ENCODE measurements around the gene DPPA2.
"Not testable (repeated sequence)": the region's sequence is repeated elsewhere in the genome, so short reads cannot be mapped to it uniquely, and the experiment has no call there.

DPPA2 gene, protein sequence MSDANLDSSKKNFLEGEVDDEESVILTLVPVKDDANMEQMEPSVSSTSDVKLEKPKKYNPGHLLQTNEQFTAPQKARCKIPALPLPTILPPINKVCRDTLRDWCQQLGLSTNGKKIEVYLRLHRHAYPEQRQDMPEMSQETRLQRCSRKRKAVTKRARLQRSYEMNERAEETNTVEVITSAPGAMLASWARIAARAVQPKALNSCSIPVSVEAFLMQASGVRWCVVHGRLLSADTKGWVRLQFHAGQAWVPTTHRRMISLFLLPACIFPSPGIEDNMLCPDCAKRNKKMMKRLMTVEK

DNA sequence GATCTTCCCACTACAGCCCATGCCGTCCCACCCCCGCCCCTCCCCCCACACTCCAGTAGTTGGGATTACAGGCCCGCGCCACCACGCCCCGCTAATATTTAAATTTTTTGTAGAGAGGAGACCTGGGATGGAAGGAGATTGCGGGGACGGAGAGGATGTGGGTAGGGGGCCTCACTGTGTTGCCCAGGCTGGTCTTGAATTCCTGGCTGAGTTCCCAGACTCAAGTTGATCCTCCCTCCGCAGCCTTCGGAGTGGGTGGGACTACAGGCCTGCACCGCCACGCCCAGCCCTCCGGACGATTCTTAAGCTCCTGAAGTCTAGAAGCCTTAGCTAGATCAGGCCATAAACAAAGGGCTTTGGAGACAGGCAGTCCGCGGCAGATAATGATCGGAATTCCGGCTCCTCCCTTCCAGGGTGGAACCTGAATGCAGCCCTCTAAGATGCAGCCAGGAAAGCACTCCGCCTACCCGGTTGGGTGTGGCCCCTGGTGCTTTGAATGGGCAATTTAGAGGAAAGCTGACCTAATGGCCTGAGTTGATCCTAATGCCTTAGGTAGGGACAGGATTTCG, at the start of gene DPPA2:
TSS of gene DPPA2 (minus strand) at position 356 of the 569 bp plus-strand sequence. CDS start 1,975 bp downstream, outside the sequence.
- DNase-seq, result no peak

DNA sequence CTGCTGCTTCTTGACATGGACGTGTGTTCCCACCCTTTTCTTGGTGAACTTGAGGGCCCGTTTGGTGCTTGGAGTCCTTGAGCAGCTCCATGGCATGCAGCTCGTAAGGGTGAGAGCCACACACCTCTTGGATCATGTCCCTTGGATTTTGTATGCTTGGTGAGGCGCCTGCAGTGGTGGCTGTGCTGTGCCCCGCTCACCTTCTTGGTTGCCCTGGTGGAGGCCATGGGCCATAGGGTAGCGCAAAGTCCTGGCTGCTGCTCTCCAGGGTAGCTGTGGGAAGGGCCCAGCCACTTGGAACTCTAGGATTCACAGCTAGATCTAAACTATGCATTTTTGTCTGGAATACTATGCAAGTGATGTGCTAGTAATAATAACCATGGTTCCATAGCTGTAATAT, 47.8 kb upstream of the DPPA2 start:
- no peak for DNase-seq

DNA sequence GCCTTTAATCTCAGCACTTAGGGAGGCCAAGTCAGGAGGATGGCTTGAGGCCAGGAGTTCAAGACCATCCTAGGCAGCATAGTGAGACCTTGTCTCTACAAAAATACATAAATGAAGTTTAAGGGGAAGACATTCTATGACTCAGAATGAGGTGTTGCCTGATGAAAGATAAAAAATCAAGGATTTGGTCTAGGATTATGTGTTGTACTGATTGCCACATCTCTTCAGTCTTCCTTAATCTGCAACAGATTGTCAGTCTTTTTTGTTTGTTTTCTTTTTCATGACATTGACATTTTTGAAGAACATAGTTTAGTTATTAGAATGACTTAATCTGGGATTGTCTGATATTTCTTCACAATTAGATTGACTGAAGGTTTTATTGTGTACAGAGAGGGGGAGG, 47.3 kb upstream of the DPPA2 start:
- DNase-seq, result no peak

- no peak for DNase-seq
Measured at GRCh38 chr3:109362823-109363222, 46.5 kb upstream of the DPPA2 start.

GRCh38 chr3:109358809-109359208, 42.5 kb upstream of the DPPA2 start:
- not testable (repeated sequence) for DNase-seq

- no peak for DNase-seq
Measured at GRCh38 chr3:109356442-109357155, 40.3 kb upstream of the DPPA2 start.

DNA sequence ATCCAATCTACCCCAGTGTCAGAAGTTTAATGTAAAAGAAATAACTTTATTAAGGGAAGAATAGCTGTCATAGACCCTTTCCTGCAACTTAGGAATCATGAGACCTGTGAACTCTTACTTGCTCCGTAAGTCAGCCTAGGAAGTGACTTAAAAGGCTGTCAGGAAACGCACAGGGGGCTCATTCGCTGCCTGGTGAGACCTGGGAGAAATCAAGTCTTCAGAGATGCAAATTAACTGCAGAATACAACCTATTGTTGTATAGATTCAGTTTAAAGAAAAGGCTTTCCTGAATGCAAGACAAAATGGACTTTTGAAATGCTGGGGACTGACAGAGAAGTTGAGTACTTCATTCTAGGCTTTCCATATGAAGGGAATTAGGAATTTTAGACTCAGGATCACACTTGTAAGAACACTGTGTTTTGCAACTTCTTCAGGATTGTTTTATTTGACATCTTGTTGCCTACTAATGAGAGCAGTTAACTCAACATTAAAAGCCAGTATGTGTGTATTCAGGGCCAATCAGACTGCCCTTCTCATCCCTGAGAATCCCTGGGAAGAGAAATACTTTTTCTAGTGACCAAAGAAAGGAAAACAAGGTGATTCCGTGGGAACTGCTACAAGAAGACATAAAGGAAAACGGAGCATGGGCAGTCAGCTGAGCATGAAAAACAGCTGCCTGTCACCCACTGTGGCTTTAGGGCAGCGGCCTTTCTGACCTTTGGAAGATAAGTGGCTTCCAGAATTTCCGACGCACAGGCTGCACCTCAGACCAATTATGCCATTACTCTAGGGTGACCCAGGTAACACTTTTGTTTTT, 39.5 kb upstream of the DPPA2 start:
- DNase-seq, result no peak

DNA sequence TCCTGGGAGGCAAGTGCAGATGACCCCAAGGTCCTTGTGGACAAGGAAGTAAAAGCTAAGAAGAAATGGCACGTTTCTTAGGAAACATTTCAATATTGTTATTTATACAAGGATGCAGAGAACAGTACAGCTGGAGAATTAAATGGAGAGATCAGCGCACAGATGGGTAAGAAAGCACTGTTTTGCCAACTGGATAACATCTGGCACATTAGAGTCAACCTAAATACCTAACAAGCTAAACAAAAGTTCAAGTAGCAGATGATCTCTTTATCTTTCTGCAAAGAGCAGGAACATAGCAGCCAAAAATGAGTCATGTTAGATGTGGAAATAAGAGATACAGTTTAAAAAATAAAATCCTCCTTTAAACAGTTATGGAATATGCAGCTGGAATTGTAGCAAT, 36.7 kb upstream of the DPPA2 start:
- DNase-seq, result no peak

DNA sequence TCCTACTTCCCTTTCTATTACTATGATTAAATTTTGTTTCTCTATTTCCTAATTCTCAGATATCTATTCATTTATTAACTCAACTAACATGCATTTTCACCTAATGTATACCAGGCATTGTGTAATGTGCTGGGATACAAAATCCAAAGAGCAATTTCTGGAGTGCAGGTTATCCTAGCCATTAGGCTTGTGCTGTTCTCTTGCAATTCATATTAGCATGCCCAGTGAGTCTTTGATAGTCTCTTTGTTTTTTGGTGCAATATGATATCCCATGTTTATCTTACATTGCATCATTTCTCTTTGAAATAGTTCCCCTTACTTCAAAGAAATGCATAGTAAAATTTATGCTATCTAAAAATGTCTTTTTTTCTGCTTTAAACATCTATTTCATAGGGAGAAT, 34.9 kb upstream of the DPPA2 start:
- no peak for DNase-seq

DNA sequence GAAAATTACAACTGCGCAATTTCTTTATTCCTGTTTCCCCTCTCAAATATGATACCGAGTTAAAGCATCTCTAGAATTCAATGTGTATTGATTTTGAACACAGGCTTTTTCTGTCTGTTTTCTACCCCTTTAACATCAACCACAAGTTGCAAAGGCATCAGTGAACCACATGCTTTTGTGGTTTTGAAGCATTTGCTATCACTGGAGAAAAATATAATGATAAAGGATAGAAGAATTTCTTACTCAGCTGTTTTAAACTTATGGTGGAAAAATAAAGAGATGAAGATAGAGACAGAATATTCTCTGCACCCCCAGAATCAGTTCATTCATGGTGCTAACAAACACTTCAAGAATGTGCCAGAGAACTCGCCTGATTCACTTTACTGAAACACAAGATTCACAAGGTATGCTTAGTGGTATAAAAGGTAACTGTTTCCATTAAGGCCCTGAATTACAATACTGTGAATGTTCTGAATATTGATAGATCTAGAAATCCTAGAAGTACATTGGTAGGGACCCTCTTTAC, 30.5 kb upstream of the DPPA2 start:
- DNase-seq, result no peak

DNA sequence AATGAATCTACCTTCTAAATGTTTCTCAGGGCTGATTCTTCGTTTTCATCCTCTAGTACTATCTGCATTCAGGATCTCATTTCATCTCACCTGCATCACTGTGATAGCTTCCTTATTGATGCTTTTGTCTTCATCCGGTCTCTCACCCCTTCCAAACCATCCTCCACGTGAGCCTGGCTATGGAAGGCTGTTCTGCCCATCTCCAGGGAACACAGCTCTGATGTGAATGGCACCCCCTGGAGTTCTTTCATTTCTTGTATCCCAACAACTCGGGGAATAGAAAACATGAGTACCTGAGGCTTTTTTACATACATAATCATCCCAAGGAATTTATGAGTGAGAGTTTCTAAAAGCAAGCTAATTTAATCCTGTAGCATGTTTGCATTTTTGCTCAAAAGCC, 29.8 kb upstream of the DPPA2 start:
- no peak for DNase-seq

DNA sequence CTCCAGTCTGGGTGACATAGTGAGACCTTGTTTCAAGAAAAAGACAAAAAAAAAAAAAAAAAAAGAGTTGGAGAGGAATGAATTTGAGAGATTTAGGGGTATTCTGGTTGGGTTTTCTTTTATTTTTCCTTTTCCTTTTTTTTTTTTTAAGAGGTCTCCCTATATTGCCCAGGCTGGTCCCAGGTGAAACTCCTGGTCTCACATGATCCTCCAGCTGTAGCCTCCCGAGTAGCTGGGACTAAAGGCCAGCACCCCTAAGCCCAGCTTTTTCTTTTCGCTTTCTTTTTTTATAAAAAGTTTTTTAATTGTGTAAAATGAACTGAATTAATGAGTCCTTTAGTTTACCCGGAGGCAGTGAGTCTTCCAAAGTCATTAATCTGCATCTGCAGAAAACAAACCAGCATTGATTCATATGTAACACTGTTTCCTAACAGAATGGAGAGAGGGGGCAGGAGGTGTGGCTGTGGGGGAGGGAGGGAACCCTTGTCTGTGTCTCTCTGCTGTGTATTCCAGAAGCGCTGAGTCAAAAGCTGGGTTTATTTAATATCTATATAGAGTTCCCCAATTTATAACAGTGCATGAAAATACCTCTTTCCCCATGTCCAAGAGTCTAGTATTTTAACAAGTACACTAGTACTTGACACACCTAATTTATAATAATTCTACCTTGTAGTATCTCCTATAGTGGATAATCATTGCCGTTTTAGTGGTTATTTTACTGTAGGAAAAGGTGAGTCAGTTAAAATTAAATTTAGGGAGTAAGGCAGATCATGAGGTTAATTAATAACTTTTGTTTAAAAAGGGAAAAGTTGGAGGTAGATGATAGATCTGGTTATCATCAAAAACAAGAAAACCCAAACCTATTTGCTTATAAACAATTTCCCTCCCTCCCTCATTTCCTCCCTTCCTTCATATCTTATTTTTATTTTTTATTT, 23.7 kb upstream of the DPPA2 start:
- no peak for DNase-seq

- no peak for DNase-seq
Measured at GRCh38 chr3:109339197-109339596, 22.9 kb upstream of the DPPA2 start.

- no peak for DNase-seq
Measured at GRCh38 chr3:109338322-109338721, 22.0 kb upstream of the DPPA2 start.

- DNase-seq, result no peak
Measured at GRCh38 chr3:109337393-109337792, 21.1 kb upstream of the DPPA2 start, which contains the start of gene DPPA4. TSS of gene DPPA4 (minus strand) at chr3:109337546. CDS start at chr3:109337517, 29 bp downstream.

GRCh38 chr3:109336291-109336861, 20.1 kb upstream of the DPPA2 start:
- peak; percentile 17 to 21 for DNase-seq

DNA sequence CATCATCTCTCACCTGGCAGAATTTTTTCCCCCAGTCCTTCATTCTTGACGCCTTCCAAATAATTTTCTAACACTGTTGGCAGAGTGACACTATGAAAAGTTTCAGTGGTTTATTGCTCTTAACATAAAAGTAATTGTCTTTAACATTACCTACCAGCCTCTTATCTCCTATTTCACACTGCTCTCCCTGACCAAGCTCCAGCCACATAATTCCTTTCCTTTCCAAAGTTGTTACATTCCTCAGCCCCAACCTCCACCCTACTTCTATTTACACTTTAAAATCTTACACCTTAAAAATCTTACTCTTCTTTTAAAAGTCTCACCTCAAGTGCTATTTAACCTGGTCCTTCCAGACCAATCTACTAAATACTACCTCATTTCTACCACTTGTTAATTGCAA, 18.3 kb upstream of the DPPA2 start:
- DNase-seq, result no peak

GRCh38 chr3:109331692-109332091, 15.4 kb upstream of the DPPA2 start:
- DNase-seq, result no peak

- DNase-seq, result no peak
Measured at GRCh38 chr3:109330405-109330804, 14.1 kb upstream of the DPPA2 start.

DNA sequence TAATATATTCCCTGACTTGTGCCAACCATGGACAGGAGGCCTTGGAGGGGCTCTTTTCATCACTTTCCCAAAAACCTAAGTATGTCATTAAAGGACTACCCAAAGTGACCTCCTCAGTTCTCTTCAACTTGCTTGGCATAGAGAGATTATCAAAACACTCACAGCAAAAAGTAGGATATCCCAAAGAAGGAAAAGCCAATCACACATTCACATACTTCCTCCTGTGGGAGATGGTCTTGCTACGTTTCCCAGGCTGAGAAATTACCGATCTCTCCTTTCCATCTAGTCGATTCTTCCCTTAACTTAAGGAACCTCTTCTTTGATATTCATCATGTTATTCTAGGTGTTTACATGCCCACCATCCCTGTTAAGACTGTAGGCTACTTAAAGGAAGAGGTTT, 11.9 kb upstream of the DPPA2 start:
- DNase-seq, result no peak

DNA sequence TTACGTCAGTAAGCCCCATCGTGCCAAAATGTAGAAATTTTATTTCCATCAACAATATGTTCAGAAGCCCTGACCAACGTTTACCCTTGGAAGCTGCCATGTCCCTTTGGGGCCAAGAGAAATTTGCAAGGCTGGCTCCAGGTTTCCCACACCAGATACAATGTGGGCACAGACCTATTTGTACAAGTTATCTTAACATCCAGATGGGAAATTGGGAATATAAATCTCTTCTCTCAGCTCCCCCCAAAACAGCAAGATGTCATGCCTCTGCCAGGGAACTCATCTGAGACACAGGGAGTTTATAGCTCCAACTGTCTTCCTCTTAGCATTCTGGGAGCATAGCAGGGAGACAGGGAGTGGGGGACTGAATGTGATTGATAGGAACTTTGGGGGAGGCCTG, 9.3 kb upstream of the DPPA2 start:
- DNase-seq, result no peak

Measured in inflammatory macrophage treated with lipopolysaccharide for 1 hour (primary cell).